H1 (cell line): ENCODE results near the gene SH3D19. TPM values are rescaled to one million over a fixed set of nuclear protein-coding genes. Genes with fewer than 3 reads are reported as not detected.

Experiments
- CTCF ChIA-PET: fragments of 300-600 bp; sonication (Branson Sonifier 250); formaldehyde crosslinking; loops from one replicate; lab custom pipeline; 2021; ENCODE audit not compliant: partially characterized antibody; lab: Charles Lee
- POLR2A ChIA-PET: fragments of 300-600 bp; sonication (Branson Sonifier 250); formaldehyde crosslinking; loops from one replicate; lab custom pipeline; 2021; ENCODE audit warnings: inconsistent platforms; ENCODE audit not compliant: partially characterized antibody; lab: Charles Lee
- DNase-seq, 2 experiments: peaks; one replicate each; pipeline versions ENCODE4 v3.0.0 to v3.0.0-alpha.2; 2010 to 2022; ENCODE audit warnings: low spot score in 2 of 2, low read depth in 1 of 2, mixed read lengths in 1 of 2
- FAIRE-seq: peaks from 2 replicates; lab custom pipeline; 2011; peaks lifted over from hg19 to GRCh38; lab: Jason Lieb, UNC
- H2AFZ ChIP-seq: 2 replicates; pipeline ENCODE4 v1.8.1; 2012; ENCODE audit warnings: low read length, inconsistent platforms
- H2AK5ac ChIP-seq: 2 replicates; pipeline ENCODE4 v1.6.1; 2013; ENCODE audit warnings: low read depth, low read length
- H2BK120ac ChIP-seq: replicated peaks from 2 replicates; pipeline ENCODE3; 2013; ENCODE audit warnings: low read depth, low read length, inconsistent platforms
- H2BK12ac ChIP-seq: 2 replicates; pipeline ENCODE4 v1.6.1; 2013; ENCODE audit warnings: low read depth, low read length
- H2BK15ac ChIP-seq: 2 replicates; pipeline ENCODE4 v1.6.1; 2013; ENCODE audit warnings: low read length
- H2BK20ac ChIP-seq: 2 replicates; pipeline ENCODE4 v1.6.1; 2013; ENCODE audit warnings: low read length
- H2BK5ac ChIP-seq: 2 replicates; pipeline ENCODE4 v1.6.1; 2013; ENCODE audit warnings: low read depth, low read length
- H3K14ac ChIP-seq: 2 replicates; pipeline ENCODE4 v1.6.1; 2013; ENCODE audit warnings: inconsistent platforms; ENCODE audit not compliant: insufficient read length
- H3K18ac ChIP-seq: 2 replicates; pipeline ENCODE4 v1.6.1; 2013; ENCODE audit warnings: low read length; ENCODE audit errors: extremely low read depth
- H3K23ac ChIP-seq: 2 replicates; pipeline ENCODE4 v1.6.1; 2013; ENCODE audit warnings: inconsistent platforms; ENCODE audit not compliant: insufficient read length
- H3K23me2 ChIP-seq: 2 replicates; pipeline ENCODE4 v1.6.1; 2013; ENCODE audit warnings: low read depth, low read length
- H3K27ac ChIP-seq: 2 replicates; pipeline ENCODE4 v1.6.1; 2011; ENCODE audit warnings: low read depth, low read length, inconsistent platforms
- H3K27me3 ChIP-seq, 4 experiments: replicated peaks in 1 of 4; 1 replicate in 1 of 4; 2 replicates in 3 of 4; pipeline versions ENCODE4 v1.6.1 to v1.8.1; 2011 to 2013; ENCODE audit warnings: low read length in 3 of 4, mild to moderate bottlenecking in 3 of 4, inconsistent platforms in 2 of 4, mixed read lengths in 2 of 4, moderate library complexity in 1 of 4; ENCODE audit not compliant: control insufficient read depth in 3 of 4, insufficient read depth in 3 of 4; ENCODE audit errors: extremely low read depth in 1 of 4
- H3K36me3 ChIP-seq, 4 experiments: 2 replicates each; pipeline versions ENCODE4 v1.6.1 to v1.8.1; 2011 to 2013; ENCODE audit warnings: mild to moderate bottlenecking in 4 of 4, low read length in 3 of 4, moderate library complexity in 2 of 4, control low read depth in 1 of 4, inconsistent platforms in 1 of 4; ENCODE audit not compliant: insufficient read depth in 4 of 4, control insufficient read depth in 2 of 4
- H3K4ac ChIP-seq: replicated peaks from 2 replicates; pipeline ENCODE3; 2013; ENCODE audit warnings: low read length, low read depth, mixed read lengths, inconsistent platforms; ENCODE audit not compliant: insufficient read length
- H3K4me1 ChIP-seq, 4 experiments: replicated peaks in 1 of 4; 1 replicate in 1 of 4; 2 replicates in 3 of 4; pipeline versions ENCODE4 v1.6.1 to v1.8.1; 2011 to 2013; ENCODE audit warnings: low read length in 3 of 4, inconsistent platforms in 2 of 4, mixed read lengths in 1 of 4; ENCODE audit not compliant: insufficient read depth in 4 of 4, control insufficient read depth in 3 of 4
- H3K4me2 ChIP-seq, 2 experiments: 2 replicates each; pipeline versions ENCODE4 v1.6.1 to v1.8.1; 2011 to 2013; ENCODE audit warnings: low read depth in 2 of 2, low read length in 2 of 2, control low read depth in 1 of 2, inconsistent platforms in 1 of 2, mild to moderate bottlenecking in 1 of 2; ENCODE audit not compliant: insufficient read depth in 1 of 2
- H3K4me3 ChIP-seq, 4 experiments: fragments of 200-600, 300-600 bp in 1 of 4; sonication (generic), shearing (Covaris generic), sonication (Bioruptor Twin) in 1 of 4; 2 replicates each; pipeline versions ENCODE4 v1.5.1 to v1.8.1; 2011 to 2016; ENCODE audit warnings: low read length in 4 of 4, low read depth in 3 of 4, control low read depth in 2 of 4, inconsistent platforms in 2 of 4, mild to moderate bottlenecking in 2 of 4, mixed read lengths in 1 of 4, moderate library complexity in 1 of 4; ENCODE audit not compliant: insufficient read depth in 2 of 4; ENCODE audit errors: extremely low read depth in 1 of 4
- H3K56ac ChIP-seq: replicated peaks from 2 replicates; pipeline ENCODE3; 2013; ENCODE audit warnings: low read depth, mild to moderate bottlenecking, mixed read lengths, low read length, inconsistent platforms; ENCODE audit not compliant: insufficient read length
- H3K79me1 ChIP-seq: 2 replicates; pipeline ENCODE4 v1.6.1; 2013; ENCODE audit warnings: low read depth, low read length, control low read depth
- H3K79me2 ChIP-seq, 2 experiments: 2 replicates each; pipeline versions ENCODE4 v1.6.1 to v1.8.1; 2012 to 2013; ENCODE audit warnings: low read length in 2 of 2, mild to moderate bottlenecking in 2 of 2, inconsistent platforms in 1 of 2; ENCODE audit not compliant: insufficient read depth in 2 of 2, control insufficient read depth in 1 of 2
- H3K9ac ChIP-seq, 4 experiments: replicated peaks in 1 of 4; 1 replicate in 1 of 4; 2 replicates in 3 of 4; pipeline versions ENCODE4 v1.6.1 to v1.8.1; 2011 to 2013; ENCODE audit warnings: low read depth in 3 of 4, low read length in 3 of 4, control low read depth in 2 of 4, mild to moderate bottlenecking in 2 of 4, moderate library complexity in 2 of 4, inconsistent platforms in 1 of 4; ENCODE audit errors: extremely low read depth in 1 of 4
- H3K9me3 ChIP-seq, 2 experiments: 2 replicates each; pipeline versions ENCODE4 v1.6.1 to v1.8.1; 2012 to 2013; ENCODE audit warnings: mild to moderate bottlenecking in 2 of 2, moderate library complexity in 2 of 2, control low read depth in 1 of 2, inconsistent platforms in 1 of 2, low read depth in 1 of 2, low read length in 1 of 2, mixed read lengths in 1 of 2; ENCODE audit not compliant: insufficient read depth in 2 of 2
- H4K20me1 ChIP-seq, 2 experiments: replicated peaks in 1 of 2; 2 replicates each; pipeline versions ENCODE3 to v1.8.1; 2011 to 2013; ENCODE audit warnings: inconsistent platforms in 2 of 2, low read length in 2 of 2, mild to moderate bottlenecking in 1 of 2; ENCODE audit not compliant: insufficient read depth in 2 of 2, control insufficient read depth in 1 of 2
- H4K5ac ChIP-seq: 2 replicates; pipeline ENCODE4 v1.6.1; 2013; ENCODE audit warnings: low read length, low read depth, mixed read lengths, inconsistent platforms; ENCODE audit not compliant: insufficient read length
- H4K8ac ChIP-seq: 2 replicates; pipeline ENCODE4 v1.8.0; 2013; ENCODE audit warnings: mild to moderate bottlenecking, moderate library complexity, low read length, inconsistent platforms; ENCODE audit not compliant: insufficient read depth; ENCODE audit errors: extremely low read depth
- H4K91ac ChIP-seq: replicated peaks from 2 replicates; pipeline ENCODE3; 2013; ENCODE audit warnings: low read length, mixed read lengths, inconsistent platforms; ENCODE audit not compliant: insufficient read length
- BRCA1 ChIP-seq: IDR thresholded peaks from 2 replicates; pipeline ENCODE4 v1.6.1; 2012; ENCODE audit warnings: low read depth, low read length, improper control_type of control experiment
- CHD2 ChIP-seq: IDR thresholded peaks from 2 replicates; pipeline ENCODE4 v1.6.1; 2012; ENCODE audit warnings: low read length, improper control_type of control experiment
- CTCF ChIP-seq, 3 experiments: IDR thresholded peaks; 1 replicate in 2 of 3; 2 replicates in 1 of 3; pipeline versions ENCODE4 v1.5.1 to v1.6.1; 2011; ENCODE audit warnings: low read length in 3 of 3, mild to moderate bottlenecking in 3 of 3, inconsistent platforms in 2 of 3, low read depth in 1 of 3, moderate library complexity in 1 of 3; ENCODE audit not compliant: insufficient read depth in 1 of 3; ENCODE audit errors: control extremely low read depth in 1 of 3
- E2F6 ChIP-seq: IDR thresholded peaks from 2 replicates; pipeline ENCODE4 v1.6.1; 2012; ENCODE audit warnings: inconsistent platforms
- POLR2AphosphoS5 ChIP-seq: IDR thresholded peaks from 2 replicates; pipeline ENCODE4 v1.6.1; 2011; ENCODE audit warnings: low read depth, low read length
- RBBP5 ChIP-seq: IDR thresholded peaks from 2 replicates; pipeline ENCODE4 v1.7.1; 2012; ENCODE audit warnings: low read depth, mild to moderate bottlenecking, inconsistent platforms, low read length, moderate library complexity, borderline replicate concordance
- RXRA ChIP-seq: IDR thresholded peaks from 2 replicates; pipeline ENCODE4 v1.6.1; 2011; ENCODE audit warnings: low read depth, mild to moderate bottlenecking, low read length, moderate library complexity; ENCODE audit not compliant: insufficient read depth
- SP1 ChIP-seq: IDR thresholded peaks from 2 replicates; pipeline ENCODE4 v1.6.1; 2011; ENCODE audit warnings: low read depth, low read length
- SRF ChIP-seq: IDR thresholded peaks from 2 replicates; pipeline ENCODE4 v1.6.1; 2011; ENCODE audit warnings: mild to moderate bottlenecking, low read depth, low read length, moderate library complexity
- TAF7 ChIP-seq: optimal IDR thresholded peaks from 2 replicates; pipeline ENCODE3; 2011; ENCODE audit warnings: low read depth, mild to moderate bottlenecking, inconsistent platforms, low read length, moderate library complexity, borderline replicate concordance
- TBP ChIP-seq: IDR thresholded peaks from 2 replicates; pipeline ENCODE4 v1.6.1; 2011; ENCODE audit warnings: low read depth, low read length, improper control_type of control experiment
- WGBS, 2 experiments: shearing (Covaris generic) in 1 of 2; methylation state at CpG; one replicate each; pipeline versions ENCODE4 v1.1.6 to v1.1.7; 2013 to 2015; ENCODE audit warnings: low lambda C conversion rate in 2 of 2, mixed read lengths in 2 of 2, inconsistent platforms in 1 of 2, low coverage in 1 of 2, missing lambda C conversion rate in 1 of 2; ENCODE audit not compliant: insufficient replicate concordance in 2 of 2, insufficient coverage in 1 of 2, insufficient read length in 1 of 2; ENCODE audit errors: extremely low coverage in 1 of 2, missing lambda C conversion rate in 1 of 2; 5-methylcytosine and 5-hydroxymethylcytosine counted together
- polyA plus RNA-seq, 7 experiments: library from polyadenylated mRNA; depleted of rRNA in 3 of 7; stranded (reverse) in 5 of 7; unstranded in 2 of 7; fragments of >200 nt in 5 of 7; fragments of 200-250 nt in 2 of 7; gene quantifications; 1 replicate in 5 of 7; 2 replicates in 1 of 7; 4 replicates in 1 of 7; pipeline versions ENCODE4 v1.2.1 to v1.2.3, GENCODE V29; 2011 to 2013; ENCODE audit warnings: missing spikeins in 2 of 7, mixed read lengths in 2 of 7
- total RNA-seq: library from RNA; stranded (reverse); fragmentation: NEBNext Ultra II Directional; extraction: Animal tissue kit (Norgen Biotek cat#: 25700); gene quantifications from 2 replicates; pipeline ENCODE4 v1.2.1, GENCODE V29; 2021

The SH3D19 gene
- total and polyA plus RNA-seq, 2 of the 8 experiments (the other 6 are each of a cell fraction or from before 2014, with no cell fraction given) = 11.7 to 51.3 TPM

- Histone ChIP-seq H2AFZ (no peak overlapping the region), H3K9ac (no peak overlapping the region), H3K79me2 (no peaks in the 10 kb centered on the region), H2BK20ac (no peak overlapping the region), H2BK12ac (no peak overlapping the region), H3K18ac (no peak overlapping the region), H3K4me1 (no peaks in the 10 kb centered on the region), H3K23ac (no peak overlapping the region), H3K4me2 (no peak overlapping the region), H3K14ac (no peak overlapping the region), H2AK5ac (no peak overlapping the region), H3K27ac (no peak overlapping the region), H3K4ac (no peak overlapping the region), H3K23me2 (no peaks in the 10 kb centered on the region), H4K5ac (no peak overlapping the region), H3K36me3 (peaks cover 0 to 7% (median 3%) of the 10 kb centered on the region in 4 experiments; a peak in 5 of 8 replicates), H3K4me3 (no peak overlapping the region), H3K79me1 (no peaks in the 10 kb centered on the region), H2BK120ac (no peak overlapping the region), H3K56ac (no peak overlapping the region), H3K9me3 (no peaks in the 10 kb centered on the region), H3K27me3 (no peaks in the 10 kb centered on the region), H4K20me1 (no peaks in the 10 kb centered on the region), H2BK15ac (no peak overlapping the region), H2BK5ac (no peak overlapping the region), H4K8ac (no peak overlapping the region), H4K91ac (no peak overlapping the region)
- ChIA-PET CTCF (interaction anchor here (1.2 kb wide), 1 partner anchor 53 kb away, joined by 3 read pairs; no protein-coding TSS in a partner anchor), POLR2A (interaction anchor here (1.5 kb wide), 1 partner anchor 173 kb away, joined by 4 read pairs; the partner anchor contains the start of gene SH3D19)
- FAIRE-seq = no peak
- 86% methylated on average over 1 of the region's 1 CpG; no CpG with 5 or more reads in 1 of the 2 experiments for WGBS, 2 experiments
- no peak for DNase-seq
- no peak for TF ChIP-seq RBBP5
- no peak for TF ChIP-seq E2F6
- TF ChIP-seq POLR2AphosphoS5 = no peak
- no peak for TF ChIP-seq RXRA
- no peak for TF ChIP-seq TBP
- no peak for TF ChIP-seq SRF
- TF ChIP-seq CTCF (IDR thresholded peaks at IDR 0.05; ENCODE audit: control extremely low read depth in 1 of 3, insufficient read depth in 1 of 3, low read depth in 1 of 3, low read length in 3 of 3) = no peak
- no peak for TF ChIP-seq SP1
- TF ChIP-seq CHD2 = no peak
- no peak for TF ChIP-seq BRCA1
- TF ChIP-seq TAF7 = no peak
These were observed 173.4 kb downstream of the SH3D19 start for GRCh38 chr4:151152028-151152427.
